HG02943 (cell line): Measurements from ENCODE around the gene EHMT1.

Experiments
- ATAC-seq: cut with Tn5 transposase; IDR thresholded peaks from one replicate; pipeline ENCODE4 v1.9.1; 2021; ENCODE audit warnings: mild to moderate bottlenecking, low read depth, moderate library complexity; ENCODE audit not compliant: unreplicated experiment

The EHMT1 gene

GRCh38 chr9:137731947-137732813, 113.4 kb downstream of the EHMT1 start:
- no peak for ATAC-seq

GRCh38 chr9:137733429-137733828, 114.6 kb downstream of the EHMT1 start:
- no peak for ATAC-seq

GRCh38 chr9:137734181-137734580, 115.4 kb downstream of the EHMT1 start:
- ATAC-seq: no peak

GRCh38 chr9:137738182-137738696, 119.4 kb downstream of the EHMT1 start:
- peak; percentile 83 for ATAC-seq

GRCh38 chr9:137738703-137739102, 119.9 kb downstream of the EHMT1 start:
- ATAC-seq: no peak

DNA sequence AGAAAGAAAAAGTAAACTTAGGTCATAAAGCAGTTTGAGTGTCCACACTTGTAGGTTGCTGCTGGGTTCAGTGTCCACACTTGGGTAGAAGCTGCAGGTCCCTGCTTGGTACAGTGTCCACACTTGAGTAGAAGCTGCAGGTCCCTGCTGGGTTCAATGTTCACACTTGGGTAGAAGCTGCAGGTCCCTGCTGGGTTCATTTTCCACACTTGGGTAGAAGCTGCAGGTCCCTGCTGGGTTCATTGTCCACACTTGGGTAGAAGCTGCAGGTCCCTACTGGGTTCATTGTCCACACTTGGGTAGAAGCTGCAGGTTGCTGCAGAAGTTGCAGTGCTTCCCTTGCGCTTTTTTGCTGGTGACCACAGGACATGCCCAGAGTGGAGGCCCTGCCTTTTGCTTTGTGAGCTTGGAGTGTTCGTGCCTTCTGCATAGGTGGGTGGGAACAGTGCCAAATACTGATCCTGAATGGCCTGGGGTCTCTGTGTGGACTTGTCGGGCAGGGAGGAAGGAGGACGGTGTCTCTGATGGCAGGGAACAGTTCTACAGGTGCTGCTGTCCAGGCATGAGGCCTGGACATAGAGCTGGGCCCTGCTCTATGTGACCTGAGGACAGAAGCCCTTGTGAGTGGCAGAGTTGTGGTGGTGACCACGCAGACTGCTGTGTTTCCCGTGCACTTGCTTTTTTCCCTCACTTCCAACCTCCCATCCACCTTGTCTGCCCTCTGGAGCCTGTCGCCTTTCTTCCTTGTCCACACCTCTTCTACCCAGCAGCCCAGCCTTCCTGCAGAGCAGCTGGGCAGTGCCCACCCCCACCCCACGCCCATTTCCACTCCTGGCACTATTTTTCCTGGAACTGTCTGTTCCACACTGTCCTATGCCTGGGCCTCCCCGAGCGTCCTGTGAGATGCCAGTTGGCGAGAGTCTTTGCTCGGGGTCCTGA, 120.8 kb downstream of the EHMT1 start:
- no peak for ATAC-seq

DNA sequence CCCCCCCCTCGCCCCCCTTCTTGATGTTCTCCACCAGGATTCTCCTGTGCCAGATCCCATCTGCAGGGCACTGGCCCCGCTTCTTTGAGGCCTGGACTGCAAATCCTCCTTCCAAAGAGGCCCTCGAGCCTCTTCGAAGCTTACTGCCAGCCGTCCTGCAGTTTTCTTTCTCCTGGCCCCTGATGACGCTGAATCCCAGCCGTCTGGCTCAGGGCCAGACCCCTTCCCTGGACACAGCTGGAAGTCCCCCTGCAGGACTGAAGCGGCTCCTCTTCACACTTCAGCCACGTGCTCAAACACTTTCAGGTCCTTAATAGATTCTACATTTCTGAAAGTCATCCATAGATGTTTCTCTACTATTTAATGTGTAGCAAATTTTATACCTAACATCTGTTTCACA, 121.5 kb downstream of the EHMT1 start:
- ATAC-seq: no peak

- no peak for ATAC-seq
Measured at GRCh38 chr9:137741330-137741729, 122.5 kb downstream of the EHMT1 start.

- ATAC-seq: no peak
Measured at GRCh38 chr9:137742698-137743097, 123.9 kb downstream of the EHMT1 start.

- no peak for ATAC-seq
Measured at GRCh38 chr9:137743695-137744094, 124.9 kb downstream of the EHMT1 start.

GRCh38 chr9:137744632-137745183, 125.9 kb downstream of the EHMT1 start:
- no peak for ATAC-seq

- peak; percentile 62 for ATAC-seq
Measured at GRCh38 chr9:137745541-137745991, 126.8 kb downstream of the EHMT1 start.

DNA sequence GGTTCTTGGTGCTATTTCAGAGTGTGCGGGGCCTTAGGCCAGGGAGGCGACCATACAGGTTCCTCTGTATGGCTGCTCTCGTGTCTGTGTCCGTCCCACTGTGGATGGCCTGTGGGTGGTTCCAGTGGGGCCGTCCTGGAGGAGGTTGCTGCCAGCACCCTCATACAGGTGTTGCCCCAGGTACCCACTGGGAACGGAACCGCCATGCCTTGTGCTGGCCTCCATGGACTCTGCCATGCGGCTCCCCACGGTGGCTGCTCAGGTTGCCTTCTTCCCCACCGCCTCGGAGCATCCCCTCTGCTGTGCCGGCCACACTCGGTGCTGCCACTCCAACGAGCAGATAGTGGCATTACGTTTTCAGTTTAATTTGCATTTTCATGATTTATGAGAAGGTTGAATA, 129.5 kb downstream of the EHMT1 start:
- no peak for ATAC-seq

GRCh38 chr9:137748741-137749140, 129.9 kb downstream of the EHMT1 start:
- no peak for ATAC-seq

DNA sequence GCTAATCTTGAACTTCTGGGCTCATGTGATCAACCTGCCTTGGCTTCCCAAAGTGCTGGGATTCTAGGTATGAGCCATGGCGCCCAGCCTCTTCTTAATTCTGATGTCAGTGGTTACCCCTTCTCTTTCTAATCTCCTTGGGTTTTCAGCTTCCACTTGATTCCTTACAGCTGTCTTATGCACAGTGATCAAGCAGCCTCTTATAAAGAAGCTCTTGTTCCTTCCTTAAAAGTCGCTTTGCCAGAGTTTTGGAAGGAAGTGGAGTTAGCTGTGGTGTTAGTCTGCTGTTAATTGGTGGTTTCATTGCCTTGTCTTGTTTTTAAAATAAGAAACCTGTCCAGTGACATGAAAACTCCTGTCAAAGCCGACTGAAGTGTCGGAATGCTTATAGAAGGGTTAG, 130.7 kb downstream of the EHMT1 start:
- ATAC-seq: no peak

- no peak for ATAC-seq
Measured at GRCh38 chr9:137750007-137750406, 131.2 kb downstream of the EHMT1 start.

DNA sequence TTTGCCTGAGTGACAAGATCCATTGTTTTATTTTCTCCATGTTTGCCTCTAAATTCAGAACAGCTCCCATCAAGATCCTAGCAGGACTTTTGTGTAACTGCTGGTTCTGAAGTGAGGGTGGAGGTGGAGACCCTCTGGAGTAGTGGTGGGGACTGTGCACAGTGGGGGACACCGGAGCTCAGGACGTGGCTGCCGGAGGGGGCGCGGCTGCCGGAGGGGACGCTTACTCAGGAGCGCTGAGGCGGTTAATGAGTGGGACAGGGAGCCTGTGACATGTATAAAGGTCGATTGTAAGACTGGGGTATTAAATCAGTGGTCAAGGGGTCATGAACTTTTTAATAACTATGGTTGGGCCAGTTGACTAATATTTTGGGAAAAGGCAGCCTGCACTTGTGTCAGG, 131.8 kb downstream of the EHMT1 start:
- ATAC-seq: no peak

- ATAC-seq: no peak
Measured at GRCh38 chr9:137751616-137752015, 132.8 kb downstream of the EHMT1 start.

DNA sequence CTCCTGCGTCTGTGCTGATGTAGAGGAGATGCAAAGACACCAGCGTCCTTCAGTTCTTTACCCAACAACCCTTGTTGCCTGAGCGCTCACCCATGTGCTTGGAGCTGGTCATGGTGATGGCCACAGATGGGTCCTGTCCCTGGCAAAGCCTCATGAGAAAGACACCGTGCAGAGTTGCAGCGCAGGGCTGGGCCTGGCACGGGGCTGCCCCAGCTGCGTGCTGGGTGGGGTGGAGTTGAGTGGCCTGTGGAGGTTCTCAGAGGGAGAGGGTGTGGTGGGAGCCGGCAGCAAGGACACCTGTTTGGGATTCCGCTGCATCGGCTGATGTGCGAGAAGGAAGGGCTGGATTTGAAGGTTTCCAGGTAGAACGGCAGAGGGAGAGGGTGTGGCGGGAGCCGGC, 133.6 kb downstream of the EHMT1 start:
- no peak for ATAC-seq

GRCh38 chr9:137753192-137753765, 134.5 kb downstream of the EHMT1 start:
- ATAC-seq: no peak
